NOMO-1 treated with DMSO at 0.1 percent for 48 hours (cell line): Measurements from ENCODE around the gene ACVR1B.

Experiments used
- DNase-seq: peaks from one replicate; lab custom pipeline; 2025; ENCODE audit not compliant: unreplicated experiment; lab: John Stamatoyannopoulos, UW

The ACVR1B gene

DNA sequence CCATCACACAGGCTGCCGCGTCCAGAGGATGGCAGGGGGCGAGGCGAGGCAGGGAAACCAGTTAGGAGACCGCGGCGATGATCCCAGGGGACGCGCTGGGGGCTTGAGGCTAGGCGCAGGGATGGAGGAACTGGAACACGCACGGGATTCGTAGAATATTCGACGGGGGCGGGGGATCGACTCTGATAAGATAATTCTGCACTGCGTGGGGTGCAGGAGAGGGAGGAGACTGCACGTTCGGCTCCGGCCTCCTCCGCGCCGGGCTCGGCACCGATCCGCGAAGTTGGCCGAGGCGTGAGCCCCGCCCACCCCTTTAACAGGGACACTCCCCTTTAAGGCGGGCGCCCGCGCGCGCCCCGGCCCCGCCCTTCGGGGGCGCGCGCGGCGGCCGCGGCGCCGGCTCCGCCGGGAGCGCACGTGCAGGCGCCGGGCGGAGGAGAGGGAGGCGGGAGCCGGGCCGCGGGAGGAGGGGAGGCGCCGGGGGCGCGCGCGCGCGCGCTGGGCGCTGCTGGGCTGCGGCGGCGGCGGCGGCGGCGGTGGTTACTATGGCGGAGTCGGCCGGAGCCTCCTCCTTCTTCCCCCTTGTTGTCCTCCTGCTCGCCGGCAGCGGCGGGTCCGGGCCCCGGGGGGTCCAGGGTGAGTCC is at the start of gene ACVR1B:
ACVR1B (plus strand) TSS at position 501 of the 644 bp plus-strand sequence; CDS start at position 546, 45 bp downstream.
- DNase-seq, result peak; percentile 82

DNA sequence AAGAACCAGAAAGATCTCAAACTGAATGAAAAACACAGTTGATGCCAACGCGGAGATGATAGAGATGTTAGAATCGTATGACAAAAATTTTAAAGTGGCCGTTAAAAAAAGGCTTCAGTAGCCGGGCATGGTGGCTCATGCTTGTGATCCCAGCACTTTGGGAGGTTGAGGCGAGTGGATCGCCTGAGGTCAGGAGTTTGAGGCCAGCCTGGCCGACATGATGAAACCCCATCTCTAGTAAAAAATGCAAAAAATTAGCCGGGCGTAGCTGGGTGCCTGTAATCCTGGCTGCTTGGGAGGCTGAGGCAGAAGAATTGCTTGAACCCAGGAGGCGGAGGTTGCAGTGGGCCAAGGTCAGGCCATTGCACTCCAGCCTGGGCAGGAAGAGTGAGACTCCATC is 49.6 kb upstream of the ACVR1B start:
- DNase-seq, result no peak

DNA sequence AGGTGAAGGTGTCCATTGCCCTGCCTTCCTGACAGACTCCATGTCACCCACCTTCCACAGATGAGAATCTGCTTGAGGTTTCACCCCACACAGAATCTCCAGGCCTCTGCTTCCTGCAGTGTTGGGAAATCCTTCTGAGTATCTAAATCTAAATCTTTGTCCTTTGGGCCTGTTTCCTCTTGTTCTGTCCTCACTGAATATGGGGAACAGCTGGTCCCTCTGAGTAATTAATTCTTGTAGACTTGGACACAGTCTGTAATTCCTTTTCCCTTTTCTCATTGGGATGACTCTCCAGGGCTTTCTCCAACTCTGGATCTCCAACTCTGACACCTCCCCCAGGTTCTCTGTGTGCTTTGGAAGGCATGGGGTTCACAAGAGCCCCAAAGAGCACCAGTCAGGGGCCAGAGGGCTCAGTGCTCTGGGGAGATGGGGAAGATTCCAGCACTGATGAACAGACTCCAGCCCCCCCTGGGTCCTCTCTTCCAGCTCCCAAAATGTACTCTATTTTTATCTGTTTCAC is 46.5 kb upstream of the ACVR1B start:
- DNase-seq, result no peak

DNA sequence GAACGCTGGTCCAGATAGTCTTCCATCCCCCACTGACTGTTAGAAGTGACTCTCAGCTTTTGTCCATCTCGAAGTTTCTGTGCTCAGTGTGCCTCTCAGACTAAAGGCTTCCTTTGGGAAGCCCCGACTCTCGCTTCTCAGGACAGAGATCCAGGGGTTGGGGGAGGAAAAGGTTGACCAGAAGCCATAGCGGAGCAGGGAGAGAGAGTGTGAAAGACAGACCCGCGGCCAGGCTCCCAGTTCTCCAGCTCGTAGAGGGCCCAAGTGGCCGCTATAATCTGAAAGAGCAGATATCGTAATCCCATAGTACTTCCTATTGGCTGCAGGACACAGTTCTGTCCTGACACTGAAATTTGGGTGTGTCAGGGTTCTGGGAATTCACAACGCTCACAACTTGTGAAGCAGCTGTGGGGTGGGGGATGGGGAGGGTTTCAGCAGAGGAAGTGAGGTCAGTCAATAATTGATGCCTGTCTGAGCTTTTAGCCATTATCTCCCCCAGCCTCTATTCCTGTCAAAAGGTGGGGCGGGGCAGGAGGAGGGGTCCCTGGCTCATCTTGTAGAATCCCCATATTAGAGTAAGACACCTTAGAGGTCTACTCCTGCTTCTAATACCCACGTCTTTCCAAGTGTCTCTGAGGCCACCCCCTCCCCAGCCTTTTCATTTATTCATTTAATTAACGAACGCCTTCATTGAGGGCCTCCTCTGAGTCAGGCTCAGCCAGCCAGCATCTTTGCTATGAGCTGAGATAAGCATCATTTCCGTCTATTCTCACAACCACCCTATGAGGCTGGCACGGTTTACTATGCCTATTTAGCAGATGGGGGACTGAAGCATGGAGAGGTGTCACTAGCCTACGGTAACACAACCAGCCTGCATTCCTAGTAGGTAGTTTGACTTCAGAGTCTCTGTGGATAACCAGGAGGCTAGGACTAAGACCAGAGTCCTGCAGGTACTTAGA is 45.7 kb upstream of the ACVR1B start:
- no peak for DNase-seq

DNA sequence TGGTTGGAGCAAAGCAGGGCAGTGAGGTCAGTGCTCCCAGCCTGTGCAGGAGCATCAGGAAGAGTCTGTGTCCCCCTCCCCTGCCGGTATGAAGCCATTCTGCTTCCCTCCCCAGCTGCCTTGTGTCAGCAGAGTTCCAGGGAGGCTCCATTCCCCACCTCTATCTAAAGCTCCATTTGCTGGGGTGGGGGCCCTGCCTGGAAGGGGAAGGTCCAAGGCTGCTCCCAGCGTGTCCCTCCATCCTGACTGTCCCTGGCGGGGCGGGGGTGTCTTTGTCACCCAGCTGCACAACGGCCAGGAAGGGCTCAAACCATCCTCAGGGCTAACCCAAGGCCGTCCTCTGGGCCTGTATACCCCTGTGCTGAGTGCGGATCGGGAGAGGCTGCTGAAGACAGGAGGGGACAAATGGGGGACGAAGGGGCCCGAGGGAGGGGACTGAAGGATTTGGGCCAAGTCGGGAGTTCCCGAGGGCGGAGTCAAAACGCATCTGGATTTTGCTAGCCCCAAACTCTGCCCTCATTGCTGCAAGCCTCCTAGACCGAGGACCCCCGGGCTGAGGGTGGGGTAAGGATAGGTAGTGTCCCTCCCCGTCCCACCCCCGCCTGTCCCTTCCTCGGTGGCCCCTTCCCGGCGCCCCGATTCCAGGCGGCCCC is 44.9 kb upstream of the ACVR1B start:
- DNase-seq, result no peak

DNA sequence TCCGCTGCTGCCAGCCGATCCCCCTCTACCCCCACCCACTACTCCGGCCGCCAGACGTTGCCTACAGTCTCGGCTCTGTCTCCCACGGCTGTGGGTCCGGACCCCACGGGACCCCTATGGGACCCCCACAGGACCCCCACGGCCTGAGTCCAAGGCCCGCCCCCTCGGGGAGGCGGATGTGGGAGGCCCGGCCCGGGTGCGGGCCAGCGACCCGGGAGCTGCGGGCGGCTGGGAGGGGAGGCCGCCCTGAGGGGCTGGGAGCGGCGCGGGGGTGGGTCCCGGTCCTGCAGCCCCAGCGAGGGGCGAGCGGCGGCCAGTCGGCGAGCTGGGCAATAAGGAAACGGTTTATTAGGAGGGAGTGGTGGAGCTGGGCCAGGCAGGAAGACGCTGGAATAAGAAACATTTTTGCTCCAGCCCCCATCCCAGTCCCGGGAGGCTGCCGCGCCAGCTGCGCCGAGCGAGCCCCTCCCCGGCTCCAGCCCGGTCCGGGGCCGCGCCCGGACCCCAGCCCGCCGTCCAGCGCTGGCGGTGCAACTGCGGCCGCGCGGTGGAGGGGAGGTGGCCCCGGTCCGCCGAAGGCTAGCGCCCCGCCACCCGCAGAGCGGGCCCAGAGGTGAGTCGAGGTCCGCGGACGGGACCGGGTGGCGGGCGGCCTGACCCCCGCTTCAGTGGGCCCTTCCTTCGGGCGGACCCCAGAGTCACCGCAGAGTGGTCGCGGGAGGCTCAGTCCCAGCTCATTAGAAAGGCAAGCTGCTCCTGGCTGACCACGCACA is 44.2 kb upstream of the ACVR1B start, which contains the start of gene ACVRL1:
ACVRL1 (plus strand) TSS at position 422 of the 773 bp plus-strand sequence. CDS start 4,971 bp downstream, outside the sequence.
- no peak for DNase-seq

DNA sequence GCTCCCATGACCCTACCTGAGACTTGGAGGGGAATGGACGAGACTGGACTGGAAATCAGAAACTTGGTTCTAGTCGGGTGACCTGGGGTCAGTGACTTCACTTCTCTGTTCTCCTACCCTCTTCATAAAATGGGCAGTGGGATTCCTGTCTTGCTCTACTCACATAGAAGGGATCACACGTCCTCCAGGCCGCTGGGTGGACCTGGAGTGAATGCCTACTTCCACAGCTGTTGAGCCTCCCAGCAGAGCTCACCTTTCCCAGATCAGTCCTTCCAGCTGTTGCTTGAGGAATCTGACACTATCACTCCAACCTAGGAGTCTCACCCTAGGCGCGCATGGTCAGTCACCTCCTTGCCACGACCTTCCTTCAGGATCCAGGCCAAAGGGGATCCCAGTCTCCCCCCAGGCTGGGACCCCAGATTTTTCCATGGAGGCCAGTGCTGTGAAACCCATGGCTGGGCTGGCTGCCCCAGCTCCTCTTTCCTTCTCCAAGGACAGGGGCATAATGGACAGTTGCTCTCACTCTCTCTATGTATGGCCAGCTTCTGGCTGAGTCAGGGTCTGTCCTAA is 43.6 kb upstream of the ACVR1B start:
- DNase-seq, result no peak

DNA sequence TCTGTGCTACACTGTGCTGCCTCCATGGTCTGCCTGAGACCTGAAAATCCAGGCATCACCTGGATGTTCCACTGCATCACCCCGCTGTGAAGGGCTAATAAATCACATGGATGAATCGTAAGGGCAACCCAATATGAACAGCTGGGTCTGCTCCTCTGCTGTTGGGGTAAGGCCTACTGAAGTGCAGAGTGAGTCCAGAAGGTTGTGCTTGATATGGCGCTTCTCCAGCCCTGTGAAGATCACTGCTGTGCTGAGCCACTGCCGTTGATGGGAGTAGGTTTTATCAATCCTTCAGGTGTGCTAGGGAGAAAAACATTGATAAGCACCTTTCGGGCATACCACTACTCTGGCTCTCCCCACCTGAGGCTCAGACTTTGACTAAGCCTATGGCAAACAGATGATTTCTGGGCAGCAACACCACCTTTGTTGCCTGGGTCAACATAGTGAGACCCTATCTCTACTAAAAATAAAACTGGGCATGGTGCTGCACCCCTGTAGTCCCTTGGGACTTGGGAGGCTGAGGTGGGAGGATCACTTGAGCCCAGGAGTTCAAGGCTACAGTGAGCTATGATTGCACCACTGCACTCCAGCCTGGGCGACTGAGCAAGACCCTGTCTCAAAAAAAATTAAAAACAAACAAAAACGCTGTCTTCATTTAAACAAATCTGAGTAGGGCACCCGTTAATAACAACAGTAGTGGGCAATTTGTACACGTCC is 42.5 kb upstream of the ACVR1B start:
- DNase-seq, result no peak

DNA sequence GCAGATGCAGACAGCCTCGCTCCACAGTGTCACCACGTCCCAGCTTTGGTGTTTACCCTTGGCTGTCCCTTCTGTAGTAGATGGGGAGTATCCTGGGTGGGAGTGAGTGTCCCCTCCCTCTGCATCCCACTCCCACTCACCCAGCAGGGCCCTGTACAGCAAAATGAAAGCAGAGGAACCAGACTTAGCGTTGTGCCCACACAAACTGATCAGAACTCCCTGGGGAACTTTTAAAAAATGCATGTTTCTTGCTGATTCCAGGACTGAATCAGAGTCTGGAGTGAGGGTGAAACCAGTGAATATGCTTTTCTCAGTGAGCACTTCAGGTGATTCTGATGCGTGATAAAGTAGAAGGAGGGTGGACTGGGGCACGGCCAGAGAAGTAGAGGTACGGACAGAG is 41.3 kb upstream of the ACVR1B start:
- no peak for DNase-seq

DNA sequence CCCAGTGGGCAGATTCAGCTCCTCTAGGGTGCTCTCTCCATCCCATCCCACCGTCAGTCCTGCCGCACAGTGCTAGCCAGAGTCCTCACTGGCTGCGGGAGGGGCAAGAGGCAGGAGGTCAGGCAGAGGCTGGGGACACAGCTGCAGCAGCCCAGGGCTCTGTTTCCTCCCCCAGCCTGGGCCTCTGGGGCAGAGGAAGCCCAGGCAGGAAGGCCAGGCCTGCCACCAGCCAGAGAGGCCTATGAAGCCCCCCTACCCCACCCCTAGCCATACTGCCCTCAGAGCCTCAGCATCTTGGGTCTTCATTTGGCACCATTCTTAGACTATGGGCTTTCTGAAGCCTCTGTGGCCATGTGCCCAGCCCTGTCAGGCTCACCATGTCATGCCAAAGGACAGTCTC is 40.8 kb upstream of the ACVR1B start:
- DNase-seq, result no peak

DNA sequence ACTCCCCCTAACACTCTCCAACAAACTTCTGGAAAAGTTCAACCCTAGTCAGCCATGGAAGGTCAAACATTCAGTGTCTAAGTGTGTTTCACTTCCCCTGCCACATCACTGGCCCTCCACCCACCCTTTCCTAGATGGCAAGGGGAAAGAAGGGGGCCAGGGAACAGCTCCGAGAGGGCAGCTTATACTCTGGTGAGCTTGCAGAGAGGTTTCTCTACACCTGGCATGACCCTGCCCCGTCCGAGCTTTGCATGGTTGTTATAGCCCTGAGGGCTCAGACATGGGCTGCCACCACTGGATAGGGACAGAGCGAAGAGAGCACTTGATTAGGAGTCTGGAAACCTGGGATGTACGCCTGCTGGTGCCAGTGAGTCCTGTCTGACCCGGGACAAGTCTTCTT is 40.2 kb upstream of the ACVR1B start:
- DNase-seq, result no peak

DNA sequence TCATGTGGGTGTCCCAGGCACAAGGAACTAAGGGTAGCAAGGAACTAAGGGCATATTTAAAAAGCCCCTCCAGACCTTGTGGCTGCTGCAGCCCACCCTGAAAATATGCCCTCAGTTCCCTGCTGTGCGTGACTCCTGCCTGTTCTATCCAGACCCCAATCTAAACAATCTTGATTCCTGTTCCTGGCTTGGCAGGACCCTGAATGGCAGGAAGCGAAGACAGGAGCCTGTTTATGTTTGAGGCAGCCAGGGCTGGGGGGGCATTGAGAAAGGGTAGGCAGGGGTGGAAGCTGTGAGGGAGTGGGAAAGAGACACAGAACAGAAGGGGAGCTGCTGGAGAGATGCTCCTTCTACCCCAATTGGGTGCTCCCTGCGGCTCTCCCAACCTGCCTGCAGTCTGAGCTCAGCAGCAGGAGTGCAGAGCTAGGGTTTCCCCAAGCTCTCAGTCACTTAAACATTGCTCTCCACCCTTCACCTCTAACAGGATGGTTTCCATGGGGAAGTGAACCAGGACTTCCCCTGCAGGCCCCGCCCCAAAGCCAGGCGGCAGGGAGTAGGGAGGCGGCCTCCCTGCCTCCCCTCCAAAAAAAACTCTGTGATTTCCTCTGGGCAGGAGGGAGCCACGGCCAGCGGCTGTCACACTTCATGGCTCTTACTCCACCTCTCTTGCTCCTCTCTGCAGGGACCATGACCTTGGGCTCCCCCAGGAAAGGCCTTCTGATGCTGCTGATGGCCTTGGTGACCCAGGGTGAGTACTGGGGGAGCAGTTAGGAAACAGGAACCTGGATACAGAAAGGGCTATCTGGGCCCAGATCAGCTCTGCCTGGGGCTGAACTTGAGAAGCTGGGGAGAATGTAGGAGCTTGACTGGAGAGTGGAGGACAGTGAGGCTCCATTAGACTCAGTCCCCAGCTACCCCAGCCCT is 39.4 kb upstream of the ACVR1B start:
- DNase-seq, result peak; percentile 25

DNA sequence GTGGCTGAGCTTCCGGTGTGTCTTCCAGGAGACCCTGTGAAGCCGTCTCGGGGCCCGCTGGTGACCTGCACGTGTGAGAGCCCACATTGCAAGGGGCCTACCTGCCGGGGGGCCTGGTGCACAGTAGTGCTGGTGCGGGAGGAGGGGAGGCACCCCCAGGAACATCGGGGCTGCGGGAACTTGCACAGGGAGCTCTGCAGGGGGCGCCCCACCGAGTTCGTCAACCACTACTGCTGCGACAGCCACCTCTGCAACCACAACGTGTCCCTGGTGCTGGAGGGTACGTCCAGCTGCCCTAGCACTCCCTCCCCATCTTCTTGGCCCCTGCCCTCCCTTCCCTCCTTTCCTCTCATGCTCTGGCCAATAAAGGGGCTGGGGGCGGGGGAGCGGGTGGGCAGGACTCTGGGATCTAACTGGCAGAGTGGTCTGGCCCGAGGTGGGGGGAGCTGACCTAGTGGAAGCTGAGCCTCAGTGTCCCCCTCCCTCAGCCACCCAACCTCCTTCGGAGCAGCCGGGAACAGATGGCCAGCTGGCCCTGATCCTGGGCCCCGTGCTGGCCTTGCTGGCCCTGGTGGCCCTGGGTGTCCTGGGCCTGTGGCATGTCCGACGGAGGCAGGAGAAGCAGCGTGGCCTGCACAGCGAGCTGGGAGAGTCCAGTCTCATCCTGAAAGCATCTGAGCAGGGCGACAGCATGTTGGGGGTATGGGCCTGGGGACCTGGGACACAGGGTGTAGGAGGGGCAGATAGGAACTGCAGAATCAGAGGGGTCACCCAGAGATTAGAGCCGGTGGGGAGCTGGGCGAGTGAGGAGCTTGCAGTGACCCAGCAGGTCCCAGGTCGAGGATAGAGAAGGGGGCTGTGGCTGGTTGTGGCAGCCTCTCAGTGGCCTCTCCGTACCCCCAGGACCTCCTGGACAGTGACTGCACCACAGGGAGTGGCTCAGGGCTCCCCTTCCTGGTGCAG is 38.1 kb upstream of the ACVR1B start:
- DNase-seq, result no peak

DNA sequence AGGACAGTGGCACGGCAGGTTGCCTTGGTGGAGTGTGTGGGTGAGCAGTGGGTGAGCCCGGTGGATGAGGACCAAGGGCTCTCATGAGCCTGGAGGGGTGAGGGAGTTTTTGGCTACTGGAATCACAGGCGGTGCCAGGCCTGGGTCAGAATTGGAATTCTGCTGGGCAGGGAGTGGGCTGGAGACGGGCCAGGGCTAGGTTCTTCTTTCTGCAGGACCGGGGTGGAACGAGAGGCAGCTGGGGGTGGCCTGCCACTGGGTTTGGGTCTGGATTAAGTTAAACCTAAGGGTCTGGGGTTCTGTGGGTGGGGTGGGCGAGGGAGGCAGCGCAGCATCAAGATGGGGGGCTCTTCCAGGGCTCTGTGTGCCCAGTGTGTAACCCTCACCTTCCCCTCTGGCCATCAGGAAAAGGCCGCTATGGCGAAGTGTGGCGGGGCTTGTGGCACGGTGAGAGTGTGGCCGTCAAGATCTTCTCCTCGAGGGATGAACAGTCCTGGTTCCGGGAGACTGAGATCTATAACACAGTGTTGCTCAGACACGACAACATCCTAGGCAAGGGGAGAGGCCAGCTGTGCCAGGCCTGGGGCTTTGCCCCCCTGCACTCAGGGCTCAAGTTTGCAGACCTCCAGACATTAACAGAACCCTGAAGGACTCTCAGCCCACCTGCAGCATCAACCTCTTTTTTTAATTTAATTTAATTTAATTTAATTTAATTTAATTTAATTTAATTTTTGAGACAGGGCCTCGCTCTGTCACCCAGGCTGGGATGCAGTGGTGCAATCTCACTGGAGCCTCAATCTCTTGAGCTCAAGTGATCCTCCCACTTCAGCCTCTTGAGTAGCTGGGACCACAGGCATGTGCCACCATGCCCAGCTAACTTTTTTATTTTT is 37.2 kb upstream of the ACVR1B start:
- DNase-seq, result no peak

DNA sequence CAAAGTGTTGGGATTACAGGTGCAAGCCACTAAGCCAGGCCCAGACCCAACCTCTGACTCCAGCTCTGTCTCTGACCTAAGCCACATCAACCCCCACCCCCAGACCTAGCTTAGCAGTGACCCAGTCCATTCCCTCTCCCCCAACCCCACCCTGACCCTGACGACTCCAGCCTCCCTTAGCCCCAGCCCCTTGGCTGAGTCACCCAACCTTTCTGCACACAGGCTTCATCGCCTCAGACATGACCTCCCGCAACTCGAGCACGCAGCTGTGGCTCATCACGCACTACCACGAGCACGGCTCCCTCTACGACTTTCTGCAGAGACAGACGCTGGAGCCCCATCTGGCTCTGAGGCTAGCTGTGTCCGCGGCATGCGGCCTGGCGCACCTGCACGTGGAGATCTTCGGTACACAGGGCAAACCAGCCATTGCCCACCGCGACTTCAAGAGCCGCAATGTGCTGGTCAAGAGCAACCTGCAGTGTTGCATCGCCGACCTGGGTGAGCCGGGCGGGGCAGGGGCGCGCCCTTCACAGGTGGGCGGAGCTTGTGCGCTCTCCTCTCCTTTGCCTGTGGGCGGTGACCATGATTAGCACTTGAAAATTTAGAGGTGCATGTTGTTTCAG is 36.4 kb upstream of the ACVR1B start:
- no peak for DNase-seq

DNA sequence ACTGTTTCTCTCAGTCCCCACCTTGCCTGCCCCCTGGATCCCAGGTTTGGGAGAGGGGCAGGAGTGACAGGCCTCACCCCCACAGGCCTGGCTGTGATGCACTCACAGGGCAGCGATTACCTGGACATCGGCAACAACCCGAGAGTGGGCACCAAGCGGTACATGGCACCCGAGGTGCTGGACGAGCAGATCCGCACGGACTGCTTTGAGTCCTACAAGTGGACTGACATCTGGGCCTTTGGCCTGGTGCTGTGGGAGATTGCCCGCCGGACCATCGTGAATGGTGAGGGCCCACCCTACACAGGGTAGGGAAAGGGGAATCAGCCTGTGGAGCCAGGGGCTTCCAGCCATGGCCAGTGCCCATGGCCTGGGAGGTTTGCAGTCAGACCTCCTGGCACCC is 35.5 kb upstream of the ACVR1B start:
- no peak for DNase-seq
